ENCODE measurements around the gene N4BP3. TPM values are rescaled to one million over a fixed set of nuclear protein-coding genes. Genes with fewer than 3 reads are reported as not detected.
A peak's percentile ranks its signal among the peaks of the same experiment; 100 is the strongest.

The N4BP3 gene
- total and polyA plus RNA-seq, 2 of the 4 experiments (the other 2 are of a cell fraction): 0.14 to 0.18 TPM

DNA sequence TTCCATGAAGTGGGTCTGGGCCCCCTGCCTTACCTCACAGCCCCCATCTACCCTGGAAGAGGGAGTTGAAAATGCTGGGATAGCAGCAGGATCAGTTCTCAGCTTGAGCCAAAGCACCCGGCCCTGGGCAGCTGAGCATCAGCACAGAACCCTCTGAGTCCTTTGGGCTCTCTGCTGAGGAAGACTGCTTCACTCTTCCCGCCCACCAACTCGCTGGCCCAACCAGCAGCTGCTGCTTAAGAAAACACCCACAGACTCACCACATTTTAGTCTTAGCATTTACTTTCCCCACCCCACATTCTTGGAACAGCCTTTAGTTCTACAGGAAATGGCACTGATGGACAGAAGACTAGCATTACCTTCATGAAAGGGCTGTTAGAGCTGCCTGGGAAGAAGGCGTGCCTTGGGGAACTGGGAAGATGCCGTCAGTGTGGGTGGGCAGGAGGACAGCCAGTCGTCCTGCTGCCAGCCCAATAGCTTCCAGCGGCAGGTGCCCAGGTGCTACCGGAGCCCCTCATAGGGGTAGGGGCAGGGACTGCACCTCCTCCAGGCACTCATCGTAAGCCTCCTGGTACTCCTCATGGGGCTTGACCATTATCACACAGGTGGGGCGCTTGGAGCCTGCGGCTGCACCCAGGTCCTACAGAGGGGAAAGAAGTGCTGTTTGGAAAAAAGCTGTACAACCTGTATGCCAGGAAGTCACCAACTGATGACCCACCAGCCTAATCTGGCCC is 36.0 kb downstream of the N4BP3 start:
- dilution Hi-C loops (cut with HindIII; ENCODE audit: low sequenced_read_pairs, unreplicated experiment) (no loop called here), in situ Hi-C loops (cut with MboI; ENCODE audit: low sequenced_read_pairs) (loop anchor here (5.0 kb wide), 1 partner anchor 72 kb away; no protein-coding TSS in a partner anchor), intact Hi-C loops (cut with micrococcal nuclease) (no loop called here)
- Histone ChIP-seq H4K20me1 (ENCODE audit: insufficient read depth, low read length) (peaks cover 10% of the 10 kb centered on the region; the same call in 1 of the 2 replicates), H2BK5ac (ENCODE audit: low read depth, low read length, poor library complexity, severe bottlenecking) (no peak overlapping the region), H3K27ac (ENCODE audit: insufficient read depth, low read length) (no peak overlapping the region), H2AFZ (replicated peaks; ENCODE audit: low read length, poor library complexity) (no peak overlapping the region), H3K18ac (ENCODE audit: low read depth, low read length) (no peak overlapping the region), H3K4me1 (ENCODE audit: control insufficient read depth, insufficient read depth, low read length) (peaks cover 7% of the 10 kb centered on the region), H3K9ac (ENCODE audit: low read depth, low read length) (no peak overlapping the region), H2BK15ac (ENCODE audit: low read depth, low read length) (no peak overlapping the region), H3K4me3 (ENCODE audit: insufficient read depth, low read depth, low read length) (no peak overlapping the region), H2AK5ac (ENCODE audit: low read depth, low read length) (no peak overlapping the region), H2BK20ac (ENCODE audit: low read depth, low read length) (no peak overlapping the region), H4K5ac (ENCODE audit: low read depth, low read length) (no peak overlapping the region), H3K4ac (ENCODE audit: low read depth, low read length) (no peak overlapping the region), H3K4me2 (ENCODE audit: low read depth, low read length) (no peak overlapping the region), H3K79me1 (ENCODE audit: low read depth in 1 of 2, low read length in 2 of 2) (peaks cover 17 to 28% of the 10 kb centered on the region in 2 experiments), H4K91ac (ENCODE audit: insufficient read depth, low read depth, low read length) (no peak overlapping the region), H2AK9ac (replicated peaks; ENCODE audit: low read depth, low read length, poor library complexity) (no peak overlapping the region), H2BK120ac (ENCODE audit: low read depth, low read length) (no peak overlapping the region), H3K27me3 (ENCODE audit: control insufficient read depth, insufficient read depth, low read length) (no peaks in the 10 kb centered on the region), H3K23ac (ENCODE audit: low read depth, low read length) (no peak overlapping the region), H4K8ac (ENCODE audit: low read depth in 2 of 2, low read length in 2 of 2) (no peak overlapping the region), H3K14ac (replicated peaks; ENCODE audit: low read depth, low read length) (no peak overlapping the region), H3K56ac (ENCODE audit: extremely low read depth, insufficient read depth, low read length) (no peak overlapping the region), H3K36me3 (ENCODE audit: control insufficient read depth, insufficient read depth, low read length) (peaks cover 47% of the 10 kb centered on the region), H3K9me3 (ENCODE audit: control insufficient read depth, insufficient read depth, low read length) (no peaks in the 10 kb centered on the region), H3K9me1 (ENCODE audit: insufficient read depth, low read length) (peaks cover 4% of the 10 kb centered on the region; the same call in 1 of the 2 replicates)
- BruUV-seq (replicated peaks): no TSS peak
- DNase-seq (peak; percentile 19), ATAC-seq (ENCODE audit: low read depth) (no peak)
- ChIA-PET POLR2A (ENCODE audit: unreplicated experiment) (no interaction called here), CTCF (no interaction called here)
- WGBS, 2 experiments (ENCODE audit: extremely low coverage in 2 of 2, insufficient read length in 1 of 2): no CpG with 5 or more reads among the region's 11 CpGs
- TF ChIP-seq CHD1 (IDR thresholded peaks at IDR 0.05; ENCODE audit: low read depth, low read length): no peak
- TF ChIP-seq RAD21 (IDR thresholded peaks at IDR 0.05; ENCODE audit: low read length): no peak
- TF ChIP-seq BHLHE40 (IDR thresholded peaks at IDR 0.05; ENCODE audit: low read depth, low read length): no peak
- TF ChIP-seq, protein P1, sequence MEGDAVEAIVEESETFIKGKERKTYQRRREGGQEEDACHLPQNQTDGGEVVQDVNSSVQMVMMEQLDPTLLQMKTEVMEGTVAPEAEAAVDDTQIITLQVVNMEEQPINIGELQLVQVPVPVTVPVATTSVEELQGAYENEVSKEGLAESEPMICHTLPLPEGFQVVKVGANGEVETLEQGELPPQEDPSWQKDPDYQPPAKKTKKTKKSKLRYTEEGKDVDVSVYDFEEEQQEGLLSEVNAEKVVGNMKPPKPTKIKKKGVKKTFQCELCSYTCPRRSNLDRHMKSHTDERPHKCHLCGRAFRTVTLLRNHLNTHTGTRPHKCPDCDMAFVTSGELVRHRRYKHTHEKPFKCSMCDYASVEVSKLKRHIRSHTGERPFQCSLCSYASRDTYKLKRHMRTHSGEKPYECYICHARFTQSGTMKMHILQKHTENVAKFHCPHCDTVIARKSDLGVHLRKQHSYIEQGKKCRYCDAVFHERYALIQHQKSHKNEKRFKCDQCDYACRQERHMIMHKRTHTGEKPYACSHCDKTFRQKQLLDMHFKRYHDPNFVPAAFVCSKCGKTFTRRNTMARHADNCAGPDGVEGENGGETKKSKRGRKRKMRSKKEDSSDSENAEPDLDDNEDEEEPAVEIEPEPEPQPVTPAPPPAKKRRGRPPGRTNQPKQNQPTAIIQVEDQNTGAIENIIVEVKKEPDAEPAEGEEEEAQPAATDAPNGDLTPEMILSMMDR (conservative IDR thresholded peaks at IDR 0.05; ENCODE audit: low read depth, low read length): no peak
- no peak for TF ChIP-seq MAZ (IDR thresholded peaks at IDR 0.05; ENCODE audit: borderline replicate concordance, low read depth, low read length)
- no peak for TF ChIP-seq MAFK (IDR thresholded peaks at IDR 0.05; ENCODE audit: low read depth, low read length)
- no peak for TF ChIP-seq RCOR1 (IDR thresholded peaks at IDR 0.05; ENCODE audit: insufficient replicate concordance, low read length)

All from IMR-90 (cell line).